HG02938 (cell line): Measurements from ENCODE around the gene DNM3.

Experiments used
- ATAC-seq: cut with Tn5 transposase; IDR thresholded peaks from one replicate; pipeline ENCODE4 v1.9.1; 2021; ENCODE audit warnings: mild to moderate bottlenecking, moderate library complexity; ENCODE audit not compliant: unreplicated experiment

Gene DNM3

GRCh38 chr1:172136925-172137324 is 295.6 kb downstream of the DNM3 start:
- no peak for ATAC-seq

- no peak for ATAC-seq
These were observed 296.6 kb downstream of the DNM3 start for GRCh38 chr1:172137703-172138454.

GRCh38 chr1:172138634-172139033 is 297.3 kb downstream of the DNM3 start:
- no peak for ATAC-seq

- ATAC-seq = no peak
These were observed 297.9 kb downstream of the DNM3 start for GRCh38 chr1:172139196-172139595.

GRCh38 chr1:172140072-172140471 is 298.8 kb downstream of the DNM3 start:
- no peak for ATAC-seq

- ATAC-seq = no peak
These were observed 299.3 kb downstream of the DNM3 start for GRCh38 chr1:172140591-172140990.

- no peak for ATAC-seq
These were observed 300.1 kb downstream of the DNM3 start for GRCh38 chr1:172141341-172141881.

GRCh38 chr1:172142324-172142723 is 301.0 kb downstream of the DNM3 start:
- no peak for ATAC-seq

GRCh38 chr1:172143384-172144055 is 302.2 kb downstream of the DNM3 start:
- ATAC-seq = no peak

GRCh38 chr1:172144445-172145061 is 303.3 kb downstream of the DNM3 start:
- ATAC-seq = no peak

GRCh38 chr1:172145231-172145651 is 303.9 kb downstream of the DNM3 start:
- no peak for ATAC-seq

GRCh38 chr1:172145656-172146055 is 304.4 kb downstream of the DNM3 start:
- no peak for ATAC-seq

- ATAC-seq = no peak
These were observed 305.0 kb downstream of the DNM3 start for GRCh38 chr1:172146141-172146850.

GRCh38 chr1:172147541-172147940 is 306.2 kb downstream of the DNM3 start:
- no peak for ATAC-seq

- ATAC-seq = no peak
These were observed 306.9 kb downstream of the DNM3 start for GRCh38 chr1:172148213-172148612.

- no peak for ATAC-seq
These were observed 307.4 kb downstream of the DNM3 start for GRCh38 chr1:172148707-172149106.

GRCh38 chr1:172149346-172149745 is 308.0 kb downstream of the DNM3 start:
- no peak for ATAC-seq

- ATAC-seq = peak; percentile 80
These were observed 313.3 kb downstream of the DNM3 start for GRCh38 chr1:172154551-172154950.

GRCh38 chr1:172155766-172156165 is 314.5 kb downstream of the DNM3 start:
- no peak for ATAC-seq

GRCh38 chr1:172162236-172162635 is 320.9 kb downstream of the DNM3 start:
- ATAC-seq = no peak
